HG03342 (cell line): Measurements from ENCODE around the gene DCLRE1A.
"Not testable (repeated sequence)": the region's sequence is repeated elsewhere in the genome, so short reads cannot be mapped to it uniquely, and the experiment has no call there.

Experiments used
- ATAC-seq: cut with Tn5 transposase; IDR thresholded peaks from one replicate; pipeline ENCODE4 v1.9.1; 2021; ENCODE audit warnings: mild to moderate bottlenecking, moderate library complexity; ENCODE audit not compliant: unreplicated experiment

Gene DCLRE1A

DNA sequence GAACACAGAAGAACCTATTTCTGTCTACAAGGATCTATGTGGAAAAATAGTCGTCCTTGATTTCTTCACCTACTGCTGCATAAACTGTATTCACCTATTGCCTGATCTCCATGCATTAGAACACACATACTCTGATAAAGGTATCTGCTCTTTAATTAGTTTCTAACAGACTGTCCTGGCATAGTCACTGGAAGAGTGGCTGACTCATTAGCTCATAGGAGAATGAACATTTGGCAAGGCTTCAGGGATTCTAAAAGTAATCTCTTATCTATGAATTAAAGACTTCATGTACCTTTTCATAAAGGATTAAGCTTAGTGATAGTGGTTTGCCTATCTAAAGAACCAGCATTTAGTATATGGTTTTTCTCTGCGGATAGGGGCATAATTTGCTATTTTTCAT is 4.7 kb upstream of the DCLRE1A start:
- ATAC-seq: no peak

- no peak for ATAC-seq
These were observed 3.3 kb upstream of the DCLRE1A start for GRCh38 chr10:113857210-113857609.

GRCh38 chr10:113856563-113856962 is 2.7 kb upstream of the DCLRE1A start:
- ATAC-seq: no peak

DNA sequence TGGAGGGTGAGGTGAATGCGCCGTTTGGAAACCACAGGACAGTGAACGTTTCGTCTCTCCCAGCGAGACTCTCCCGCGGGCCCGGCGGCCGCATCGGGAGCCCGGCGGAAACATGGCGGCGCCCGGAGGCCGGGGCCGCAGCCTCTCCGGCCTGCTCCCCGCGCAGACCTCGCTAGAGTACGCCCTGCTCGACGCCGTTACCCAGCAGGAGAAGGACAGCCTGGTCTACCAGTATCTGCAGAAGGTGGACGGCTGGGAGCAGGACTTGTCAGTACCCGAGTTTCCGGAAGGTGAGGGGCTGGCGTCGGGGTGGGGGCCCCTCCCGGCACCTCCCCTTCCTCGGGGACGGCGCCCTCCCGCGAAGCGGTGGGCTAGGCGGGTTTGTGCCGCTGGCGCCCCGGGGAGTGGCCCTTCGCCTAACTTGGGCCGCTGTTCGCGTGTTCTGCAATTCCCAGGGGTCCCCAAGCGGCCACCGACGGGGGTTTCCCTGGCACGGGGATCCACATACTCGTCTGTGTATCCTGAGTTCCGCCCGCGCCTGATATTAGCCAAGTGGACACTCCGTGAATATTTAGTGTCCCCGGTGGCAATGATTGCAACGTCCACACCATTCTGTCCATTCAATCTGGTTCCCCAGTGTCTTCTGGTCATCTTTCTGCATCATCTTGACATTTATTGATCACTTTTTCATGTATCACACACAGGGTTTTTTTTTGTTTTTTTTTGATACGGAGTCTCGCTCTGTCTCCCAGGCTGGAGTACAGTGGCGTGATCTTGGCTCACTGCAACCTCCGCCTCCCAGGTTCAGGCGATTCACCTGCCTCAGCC is 1.1 kb upstream of the DCLRE1A start:
- peak; percentile 30 for ATAC-seq

- no peak for ATAC-seq
These were observed 287 bp downstream of the DCLRE1A start for GRCh38 chr10:113853578-113854012.

DNA sequence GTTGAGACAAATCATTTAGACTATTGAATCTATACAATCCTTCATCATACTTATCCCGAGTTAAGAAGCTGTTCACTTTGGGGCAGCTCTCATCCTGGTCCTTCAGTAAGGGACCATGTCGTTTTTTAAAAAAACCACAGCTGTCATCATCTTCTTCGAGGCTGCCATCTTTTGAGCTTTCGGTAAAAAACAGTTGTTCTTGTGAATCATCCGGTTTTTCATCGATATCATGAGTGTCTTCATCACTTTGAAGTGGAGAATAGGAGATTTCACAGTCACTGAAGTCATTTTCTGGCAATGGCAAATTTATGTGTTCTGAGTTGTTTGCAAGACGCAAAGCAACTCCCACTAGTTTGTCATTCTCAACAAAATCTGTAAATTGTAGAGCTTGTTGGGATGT is 3.9 kb downstream of the DCLRE1A start:
- ATAC-seq: no peak

DNA sequence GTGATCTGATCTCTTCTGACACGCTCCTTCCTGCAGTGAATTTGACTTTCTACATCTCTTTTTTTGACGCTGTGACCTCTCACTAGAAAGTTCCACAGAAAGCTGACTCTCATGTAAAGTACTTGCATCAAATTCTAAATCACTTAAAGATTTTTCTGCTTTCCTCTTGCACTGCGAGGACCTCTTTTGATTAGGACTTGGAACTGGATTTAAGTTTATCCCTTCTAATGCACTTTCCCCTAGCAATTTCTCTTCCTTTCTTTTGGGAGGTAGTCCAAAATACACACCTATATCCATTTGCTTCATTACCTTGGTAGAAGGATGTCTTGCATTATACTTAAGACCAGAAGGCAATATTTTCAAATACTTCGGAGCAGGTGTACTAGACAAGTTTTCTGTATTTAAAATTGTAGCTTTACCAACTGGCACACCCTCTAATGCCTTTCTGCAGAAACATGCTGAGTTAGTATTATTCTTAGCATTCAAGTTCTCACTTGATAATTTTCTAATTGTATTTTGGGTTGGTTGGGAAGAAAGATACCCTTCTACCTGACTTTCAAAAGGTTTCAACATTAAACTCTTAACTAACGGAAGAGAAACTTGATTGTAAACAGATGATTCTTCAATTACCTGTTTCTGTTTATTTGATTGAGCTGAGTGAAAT is 4.6 kb downstream of the DCLRE1A start:
- ATAC-seq: no peak

DNA sequence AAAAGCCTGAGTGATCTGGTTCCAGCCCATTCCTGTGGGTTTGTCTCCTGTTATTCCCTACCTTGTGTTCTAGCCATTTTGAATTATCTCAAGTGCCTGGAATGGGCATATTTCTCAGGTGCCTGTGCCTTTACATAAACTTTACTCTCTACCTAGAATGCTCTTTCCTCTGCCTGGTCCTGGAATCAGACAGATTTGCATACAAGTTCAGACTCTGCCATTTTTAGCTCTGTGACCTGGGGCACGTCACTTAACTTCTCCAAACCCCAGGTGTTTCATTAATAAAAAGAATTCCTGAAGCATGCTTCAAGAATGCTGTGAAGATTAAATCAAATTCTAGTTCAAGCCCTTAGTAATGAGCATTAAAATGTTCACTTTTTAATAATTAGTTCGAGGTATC is 7.8 kb downstream of the DCLRE1A start:
- ATAC-seq: no peak

DNA sequence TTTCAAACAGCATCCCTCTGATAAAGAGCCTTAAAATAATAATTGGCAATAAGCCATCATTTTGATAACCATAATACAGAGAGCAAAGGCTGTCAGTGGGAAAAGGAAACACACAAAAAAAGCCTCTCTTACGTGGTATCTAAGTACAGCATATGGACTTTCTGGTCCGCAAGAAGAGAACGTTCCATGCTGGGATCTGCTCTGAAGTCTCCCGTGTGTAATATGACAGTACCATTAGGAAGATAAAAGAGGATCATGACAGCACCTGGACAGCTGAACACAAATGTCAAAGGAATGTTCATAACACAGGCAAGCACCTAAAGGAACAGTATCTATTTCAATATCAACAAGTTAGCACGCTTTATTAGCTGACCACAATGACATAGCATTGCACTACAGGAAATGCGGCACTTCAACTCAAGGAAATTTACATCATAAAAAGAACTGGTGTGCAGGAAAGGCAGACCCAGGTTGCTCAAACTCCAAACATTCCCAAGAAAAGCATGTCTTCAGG is 9.9 kb downstream of the DCLRE1A start:
- no peak for ATAC-seq

DNA sequence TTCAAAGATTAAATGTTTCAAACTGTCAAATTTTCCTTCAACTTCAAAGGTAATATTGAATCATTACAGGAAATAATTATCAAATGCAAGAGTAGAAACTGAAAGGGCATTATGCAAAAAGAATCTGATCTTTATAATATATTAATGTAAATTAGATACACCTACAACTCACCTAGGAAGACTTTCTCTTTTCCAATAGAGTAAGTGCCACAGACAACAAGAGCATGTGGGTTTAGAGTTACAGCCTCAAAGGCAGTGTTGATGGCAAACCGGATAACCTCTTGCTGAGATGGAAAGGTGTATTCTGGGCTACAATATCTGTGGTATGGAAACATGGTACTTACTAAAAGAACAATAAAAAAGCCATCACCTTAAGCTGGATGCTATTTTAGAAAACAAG is 11.7 kb downstream of the DCLRE1A start:
- ATAC-seq: no peak

DNA sequence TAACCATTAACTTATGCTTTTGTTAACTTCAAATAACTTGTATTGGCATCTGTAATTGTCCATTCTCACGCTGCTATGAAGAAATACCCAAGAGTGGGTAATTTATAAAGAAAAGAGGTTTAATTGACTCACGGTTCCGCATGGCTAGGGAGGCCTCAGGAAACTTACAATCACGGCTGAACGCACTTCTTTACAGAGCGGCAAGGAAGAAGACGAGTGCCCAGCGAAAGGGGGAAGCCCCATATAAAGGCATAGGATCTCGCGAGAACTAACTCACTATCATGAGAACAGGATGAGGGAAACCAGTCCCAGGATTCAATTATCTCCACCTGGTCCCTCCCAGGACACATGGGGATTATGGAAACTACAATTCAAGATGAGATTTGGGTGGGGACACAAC is 25.3 kb downstream of the DCLRE1A start:
- ATAC-seq: not testable (repeated sequence)

- no peak for ATAC-seq
These were observed 28.1 kb downstream of the DCLRE1A start for GRCh38 chr10:113825791-113826190.

DNA sequence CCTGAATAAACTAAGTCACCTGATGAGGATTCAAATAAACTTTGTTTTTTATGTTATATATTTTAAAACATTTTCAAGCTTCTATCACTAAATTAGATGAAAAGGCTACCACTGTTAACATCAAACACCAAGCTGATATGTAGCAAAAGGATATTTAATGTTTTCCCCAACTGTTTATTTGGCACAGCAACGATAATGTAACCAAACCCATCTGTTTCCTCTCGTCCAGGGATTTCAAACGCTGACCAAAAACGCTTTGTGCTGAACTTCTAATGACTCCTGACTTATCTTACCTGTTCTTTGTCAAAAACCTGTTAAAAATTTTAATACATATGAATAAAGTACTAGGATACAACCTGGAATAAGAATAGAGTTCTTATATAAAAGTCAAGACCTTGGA is 30.5 kb downstream of the DCLRE1A start:
- no peak for ATAC-seq

DNA sequence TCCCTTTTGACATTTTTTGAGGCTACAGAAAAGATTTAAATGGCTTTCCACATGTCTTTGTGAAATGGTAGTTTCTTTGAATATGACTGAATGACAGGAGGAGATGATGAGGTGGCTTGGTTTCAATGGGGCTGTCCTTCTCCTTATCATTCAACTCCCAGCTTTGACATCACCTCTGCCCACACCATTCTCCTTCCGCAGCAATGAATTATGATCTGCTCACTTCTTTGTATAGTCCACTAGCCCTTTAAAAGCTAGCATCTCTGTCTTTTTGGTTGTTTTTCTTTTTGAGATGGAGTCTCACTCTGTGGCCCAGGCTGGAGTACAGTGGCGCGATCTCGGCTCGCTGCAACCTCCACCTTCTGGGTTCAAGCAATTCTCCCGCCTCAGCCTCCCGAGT is 31.7 kb downstream of the DCLRE1A start:
- ATAC-seq: no peak

DNA sequence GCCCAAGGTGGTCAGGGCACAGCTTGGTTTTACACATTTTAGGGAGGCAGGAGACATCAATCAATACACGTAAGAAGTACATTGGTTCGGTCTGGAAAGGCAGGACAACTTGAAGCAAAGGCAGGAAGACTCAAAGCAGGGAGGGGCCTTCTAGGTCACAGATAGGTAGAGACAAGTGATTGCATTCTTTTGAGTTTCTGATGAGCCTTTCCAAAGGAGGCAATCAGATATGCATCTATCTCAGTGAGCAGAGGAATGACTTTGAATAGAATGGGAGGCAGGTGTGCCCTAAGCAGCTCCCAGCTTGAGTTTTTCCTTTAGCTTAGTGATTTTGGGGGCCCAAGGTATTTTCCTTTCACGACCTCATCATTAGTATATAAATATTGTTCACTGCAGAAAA is 32.6 kb downstream of the DCLRE1A start:
- not testable (repeated sequence) for ATAC-seq

DNA sequence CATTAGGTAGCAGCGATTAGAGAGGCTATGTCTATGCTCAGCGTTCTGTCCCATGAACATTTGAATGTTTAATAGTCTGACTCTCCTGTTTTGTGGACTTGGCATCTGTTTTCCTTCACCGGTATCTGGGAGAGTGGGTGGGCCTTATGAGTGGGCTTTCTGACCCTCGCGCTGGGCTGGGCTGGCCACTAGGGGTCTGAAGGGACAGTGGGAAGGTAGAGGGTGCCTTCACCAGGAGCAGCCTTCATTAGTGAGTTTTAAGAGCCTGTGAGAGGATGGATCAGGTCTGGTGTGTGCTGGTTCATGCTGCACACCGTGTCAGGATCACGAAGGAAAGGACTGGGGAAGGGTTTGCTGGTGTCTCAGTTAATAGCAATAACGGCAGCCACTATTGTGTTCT is 33.4 kb downstream of the DCLRE1A start:
- ATAC-seq: no peak

GRCh38 chr10:113819989-113820388 is 33.9 kb downstream of the DCLRE1A start:
- ATAC-seq: no peak

DNA sequence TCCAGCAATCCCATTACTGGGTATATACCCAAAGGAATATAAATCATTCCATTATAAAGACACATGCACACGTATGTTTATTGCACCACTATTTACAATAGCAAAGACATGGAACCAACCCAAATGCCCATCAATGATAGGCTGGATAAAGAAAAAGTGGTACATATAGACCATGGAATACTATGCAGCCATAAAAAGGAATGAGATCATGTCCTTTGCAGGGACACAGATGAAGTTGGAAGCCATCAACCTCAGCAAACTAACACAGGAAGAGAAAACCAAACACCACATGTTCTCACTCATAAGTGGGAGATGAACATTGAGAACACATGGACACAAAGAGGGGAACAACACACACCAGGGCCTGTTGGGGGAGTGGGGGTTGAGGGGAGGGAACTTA is 39.2 kb downstream of the DCLRE1A start:
- ATAC-seq: not testable (repeated sequence)

DNA sequence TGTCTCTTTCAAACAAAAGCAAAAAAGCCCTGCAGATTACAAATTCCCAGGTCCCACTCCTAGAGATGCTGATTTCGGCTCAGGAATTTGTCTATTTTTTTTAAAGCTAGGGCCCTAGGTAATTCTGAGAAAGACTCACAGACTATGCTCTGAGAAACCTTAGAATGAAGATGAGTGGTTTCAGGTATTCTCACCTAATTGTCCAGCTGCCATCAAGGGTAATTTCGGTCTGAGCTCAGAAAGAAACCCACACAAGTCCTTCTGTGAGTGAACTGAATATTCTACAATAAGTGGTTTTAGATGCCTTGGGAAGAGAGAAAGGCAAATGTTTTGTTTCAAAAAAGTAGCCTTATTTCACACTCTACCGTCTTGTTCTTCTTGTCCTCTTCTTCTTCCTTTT is 45.7 kb downstream of the DCLRE1A start:
- no peak for ATAC-seq

- ATAC-seq: no peak
These were observed 47.4 kb downstream of the DCLRE1A start for GRCh38 chr10:113806503-113806902.

GRCh38 chr10:113802997-113803396 is 50.9 kb downstream of the DCLRE1A start:
- no peak for ATAC-seq

DNA sequence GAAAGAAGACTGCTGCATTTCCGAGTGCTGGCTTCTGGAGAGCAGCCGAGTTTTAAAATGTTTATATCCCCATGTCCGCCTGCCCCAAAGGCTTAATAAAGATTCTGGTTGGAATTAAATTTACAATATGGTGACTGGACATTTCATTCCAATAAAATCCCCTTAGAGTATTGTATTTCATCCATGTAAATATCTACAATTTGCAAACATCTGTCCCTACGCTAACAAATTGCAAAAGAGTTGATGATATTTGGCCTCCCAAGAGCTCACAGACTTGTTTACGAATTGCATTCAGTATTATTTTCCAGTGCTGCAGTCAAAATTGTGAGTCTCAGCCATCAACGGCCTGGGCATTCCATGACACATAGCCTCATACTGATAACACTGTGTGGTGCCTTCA is 52.3 kb downstream of the DCLRE1A start:
- no peak for ATAC-seq
